Chondrocyte (in vitro differentiated cells): ENCODE results near the gene MAGEB17. TPM values are rescaled to one million over a fixed set of nuclear protein-coding genes. Genes with fewer than 3 reads are reported as not detected.
"Not testable (repeated sequence)": the region's sequence is repeated elsewhere in the genome, so short reads cannot be mapped to it uniquely, and the experiment has no call there.

Source experiments
- DNase-seq: peaks from one replicate; pipeline ENCODE4 v3.0.0; 2021; ENCODE audit warnings: mixed read lengths, low spot score
- H3K27ac Mint-ChIP-seq: one replicate; pipeline ENCODE4 v1.8.0; 2021; ENCODE audit warnings: mild to moderate bottlenecking, moderate library complexity, mixed read lengths; ENCODE audit not compliant: unreplicated experiment
- H3K27me3 Mint-ChIP-seq: 2 replicates; pipeline ENCODE4 v1.8.0; 2021; ENCODE audit warnings: low read depth, mixed read lengths
- H3K36me3 Mint-ChIP-seq: 2 replicates; pipeline ENCODE4 v1.8.0; 2021; ENCODE audit warnings: low read depth, mixed read lengths
- H3K4me1 Mint-ChIP-seq: 2 replicates; pipeline ENCODE4 v1.8.0; 2021; ENCODE audit warnings: low read depth, mild to moderate bottlenecking, mixed read lengths
- H3K4me3 Mint-ChIP-seq: one replicate; pipeline ENCODE4 v1.8.0; 2021; ENCODE audit warnings: mild to moderate bottlenecking, moderate library complexity, mixed read lengths; ENCODE audit not compliant: unreplicated experiment
- H3K9me3 Mint-ChIP-seq: 2 replicates; pipeline ENCODE4 v1.8.0; 2021; ENCODE audit warnings: low read depth, mixed read lengths
- total RNA-seq: library from RNA; stranded (reverse); gene quantifications from 3 replicates; pipeline ENCODE4 v1.2.1, GENCODE V29; 2021
- TF ChIP-seq, protein P1 (sequence below): fragments of 200-600 bp; sonication (generic); IDR thresholded peaks from 2 replicates; pipeline ENCODE4 v1.5.0; 2021; ENCODE audit warnings: antibody characterized with exemption, mild to moderate bottlenecking, moderate library complexity

Gene MAGEB17
- total RNA-seq, 1 donor from 2014 or later = not detected

DNA sequence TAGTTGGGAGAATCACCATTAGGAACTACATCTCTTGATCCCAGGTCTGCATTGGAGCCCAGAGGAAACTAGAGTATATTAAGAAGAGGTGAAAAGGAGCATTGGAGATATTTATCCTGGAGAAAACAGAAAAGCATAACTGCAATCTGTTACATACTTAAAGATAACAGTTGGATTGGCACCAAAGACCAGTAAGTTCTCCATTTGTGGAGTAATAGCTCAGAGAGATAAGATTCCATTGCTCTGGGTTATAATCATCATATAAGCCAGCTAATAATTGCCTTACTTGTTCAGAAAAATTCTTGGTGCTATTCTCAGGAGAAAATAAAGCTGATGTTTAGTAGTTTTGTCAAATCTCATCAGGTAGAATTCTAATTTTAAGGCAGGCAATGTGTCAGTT, 23.3 kb upstream of the MAGEB17 start:
- Mint-ChIP-seq H3K27ac (no peak overlapping the region), H3K4me3 (no peak overlapping the region), H3K36me3 (peaks cover 2% of the 10 kb centered on the region), H3K4me1 (no peaks in the 10 kb centered on the region), H3K9me3 (peaks cover 5% of the 10 kb centered on the region), H3K27me3 (no peaks in the 10 kb centered on the region)
- TF ChIP-seq, protein P1, sequence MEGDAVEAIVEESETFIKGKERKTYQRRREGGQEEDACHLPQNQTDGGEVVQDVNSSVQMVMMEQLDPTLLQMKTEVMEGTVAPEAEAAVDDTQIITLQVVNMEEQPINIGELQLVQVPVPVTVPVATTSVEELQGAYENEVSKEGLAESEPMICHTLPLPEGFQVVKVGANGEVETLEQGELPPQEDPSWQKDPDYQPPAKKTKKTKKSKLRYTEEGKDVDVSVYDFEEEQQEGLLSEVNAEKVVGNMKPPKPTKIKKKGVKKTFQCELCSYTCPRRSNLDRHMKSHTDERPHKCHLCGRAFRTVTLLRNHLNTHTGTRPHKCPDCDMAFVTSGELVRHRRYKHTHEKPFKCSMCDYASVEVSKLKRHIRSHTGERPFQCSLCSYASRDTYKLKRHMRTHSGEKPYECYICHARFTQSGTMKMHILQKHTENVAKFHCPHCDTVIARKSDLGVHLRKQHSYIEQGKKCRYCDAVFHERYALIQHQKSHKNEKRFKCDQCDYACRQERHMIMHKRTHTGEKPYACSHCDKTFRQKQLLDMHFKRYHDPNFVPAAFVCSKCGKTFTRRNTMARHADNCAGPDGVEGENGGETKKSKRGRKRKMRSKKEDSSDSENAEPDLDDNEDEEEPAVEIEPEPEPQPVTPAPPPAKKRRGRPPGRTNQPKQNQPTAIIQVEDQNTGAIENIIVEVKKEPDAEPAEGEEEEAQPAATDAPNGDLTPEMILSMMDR = no peak
- DNase-seq = no peak

DNA sequence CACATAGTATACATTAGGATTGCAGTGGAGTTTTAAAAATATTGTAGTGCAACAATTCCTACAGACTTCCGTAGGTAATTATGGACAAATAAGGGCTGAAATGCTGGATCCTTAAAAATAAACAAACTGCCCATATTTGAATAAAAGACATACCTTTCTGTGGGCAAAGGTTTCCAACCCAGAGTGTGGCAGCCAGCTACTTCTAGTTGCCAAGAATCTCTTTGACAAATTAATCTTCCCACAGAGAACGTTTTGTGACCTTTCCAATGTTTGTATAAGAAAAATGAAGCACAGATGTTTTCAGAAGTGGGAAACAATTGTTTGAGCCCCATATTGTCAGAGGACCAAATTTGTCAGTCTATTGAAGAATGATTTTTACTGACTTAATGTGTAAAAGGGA, 22.9 kb upstream of the MAGEB17 start:
- TF ChIP-seq, protein P1 = no peak
- Mint-ChIP-seq H3K4me1 (no peaks in the 10 kb centered on the region), H3K4me3 (no peak overlapping the region), H3K36me3 (peaks cover 2% of the 10 kb centered on the region), H3K27ac (no peak overlapping the region), H3K27me3 (no peaks in the 10 kb centered on the region), H3K9me3 (peaks cover 5% of the 10 kb centered on the region)
- DNase-seq = no peak

DNA sequence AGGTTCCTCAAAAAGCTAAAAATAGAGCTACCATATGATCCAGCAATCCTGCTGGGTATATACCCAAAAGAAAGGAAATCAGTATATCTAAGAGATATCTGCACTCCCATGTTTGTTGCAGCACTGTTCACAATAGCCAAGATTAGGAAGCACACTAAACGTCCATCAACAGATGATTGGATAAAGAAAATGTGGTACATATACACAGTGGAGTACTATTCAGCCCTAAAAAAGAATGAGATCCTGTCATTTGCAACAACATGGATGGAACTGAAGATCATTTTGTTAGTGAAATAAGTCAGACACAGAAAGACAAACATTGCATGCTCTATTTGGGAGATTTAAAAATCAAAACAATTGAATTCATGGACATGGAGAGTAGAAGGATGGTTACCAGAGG, 22.2 kb upstream of the MAGEB17 start:
- not testable (repeated sequence) for H3K36me3 Mint-ChIP-seq, H3K9me3 Mint-ChIP-seq, H3K4me3 Mint-ChIP-seq, H3K4me1 Mint-ChIP-seq, H3K27ac Mint-ChIP-seq, DNase-seq, H3K27me3 Mint-ChIP-seq

DNA sequence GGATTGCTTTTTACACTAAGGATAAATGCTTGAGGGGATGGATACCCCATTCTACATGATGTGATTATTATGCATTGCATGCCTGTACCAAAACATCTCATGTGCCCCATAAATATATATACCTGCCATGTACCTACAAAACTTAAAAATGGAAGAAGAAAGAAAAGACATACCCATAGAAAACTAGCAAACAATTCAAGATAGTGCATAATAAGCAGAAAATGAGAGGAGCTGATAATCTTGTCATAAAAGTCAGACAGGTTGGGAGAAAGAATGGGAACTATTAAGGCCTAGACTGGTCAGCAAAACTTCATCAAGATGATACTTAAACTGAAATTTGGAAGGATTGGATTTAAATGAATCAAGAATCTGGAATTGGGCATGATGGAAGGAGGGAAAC, 21.6 kb upstream of the MAGEB17 start:
- H3K4me1 Mint-ChIP-seq = no peaks in the 10 kb centered on the region
- H3K9me3 Mint-ChIP-seq = peaks cover 5% of the 10 kb centered on the region
- no peaks in the 10 kb centered on the region for H3K27me3 Mint-ChIP-seq
- no peak for DNase-seq
- TF ChIP-seq, protein P1 = no peak
- H3K27ac Mint-ChIP-seq = no peak overlapping the region
- H3K4me3 Mint-ChIP-seq = no peak overlapping the region
- peaks cover 2% of the 10 kb centered on the region for H3K36me3 Mint-ChIP-seq

DNA sequence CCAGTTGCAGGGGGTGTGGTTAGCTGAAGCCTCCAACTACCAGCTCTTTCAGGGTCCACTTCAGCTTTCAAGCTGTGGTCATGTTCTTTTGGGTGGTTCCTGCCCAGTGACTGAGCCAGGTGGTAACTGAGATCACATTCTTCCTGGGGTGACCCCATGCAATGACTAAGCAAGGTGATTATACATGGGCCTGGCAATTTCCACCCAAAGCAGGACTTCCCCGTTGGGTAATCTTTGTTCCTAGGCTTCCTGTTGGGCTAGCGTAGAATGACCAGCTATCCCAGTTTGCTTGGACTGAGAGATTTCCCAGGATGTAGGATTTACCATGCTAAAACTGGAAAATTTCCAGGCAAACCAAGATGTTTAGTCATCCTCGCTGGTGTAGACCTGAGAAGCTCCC, 18.4 kb upstream of the MAGEB17 start:
- TF ChIP-seq, protein P1 = no peak
- Mint-ChIP-seq H3K36me3 (peaks cover 2% of the 10 kb centered on the region), H3K9me3 (no peaks in the 10 kb centered on the region), H3K27me3 (no peaks in the 10 kb centered on the region), H3K4me3 (no peak overlapping the region), H3K27ac (no peak overlapping the region), H3K4me1 (no peaks in the 10 kb centered on the region)
- DNase-seq = no peak

DNA sequence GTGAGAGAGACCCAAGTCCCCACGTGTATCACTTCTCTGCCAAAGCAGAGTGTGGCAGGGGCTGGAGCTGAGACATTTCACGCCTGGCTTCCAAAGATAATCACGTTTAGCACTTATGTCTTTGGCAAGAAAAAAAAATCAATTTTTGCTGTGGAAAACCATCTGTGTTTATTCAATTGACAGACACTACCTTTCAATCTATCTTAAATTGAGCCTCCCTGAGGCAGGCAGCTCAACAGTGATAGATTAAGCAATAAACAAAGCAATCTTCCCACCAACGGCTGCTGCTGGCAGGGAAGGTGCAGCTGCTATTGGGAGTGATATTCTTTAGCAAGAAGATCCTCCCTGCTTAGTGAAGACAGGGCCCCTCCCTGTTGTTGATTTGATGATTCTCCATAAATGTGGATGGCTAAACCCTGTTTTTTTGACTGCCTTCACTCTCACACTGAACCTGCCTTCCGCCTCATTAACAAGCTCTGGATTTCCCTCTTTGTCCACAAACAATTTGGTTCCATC, 11.6 kb upstream of the MAGEB17 start:
- DNase-seq = no peak
- no peaks in the 10 kb centered on the region for H3K9me3 Mint-ChIP-seq
- TF ChIP-seq, protein P1 = no peak
- H3K4me1 Mint-ChIP-seq = peaks cover 8% of the 10 kb centered on the region
- no peaks in the 10 kb centered on the region for H3K27me3 Mint-ChIP-seq
- no peak overlapping the region for H3K4me3 Mint-ChIP-seq
- H3K36me3 Mint-ChIP-seq = peaks cover 2% of the 10 kb centered on the region
- no peak overlapping the region for H3K27ac Mint-ChIP-seq
